SK-N-SH treated with all-trans-retinoic acid at 6 μM for 48 hours (cell line): Measurements from ENCODE around the gene ESPL1.

Experiments
- ATAC-seq: fragments of 200-7000 bp; cut with Tn5 transposase; 3 replicates; pipeline ENCODE4 v1.9.1; 2020; ENCODE audit warnings: mild to moderate bottlenecking, moderate library complexity
- ARNTL ChIP-seq: fragments of 450-650 bp; formaldehyde crosslinking; IDR thresholded peaks from 2 replicates; pipeline ENCODE4 v1.5.0; 2020; ENCODE audit warnings: low read depth, mild to moderate bottlenecking, moderate library complexity, borderline replicate concordance
- BACH2 ChIP-seq: fragments of 250-450 bp; sonication (Bioruptor Pico); IDR thresholded peaks from 2 replicates; pipeline ENCODE4 v1.9.0; 2021; ENCODE audit warnings: mild to moderate bottlenecking, borderline replicate concordance
- CSDC2 ChIP-seq: fragments of 250-450 bp; sonication (Bioruptor Pico); IDR thresholded peaks from 2 replicates; pipeline ENCODE4 v1.5.0; 2020; ENCODE audit warnings: mild to moderate bottlenecking, moderate library complexity
- CSRNP3 ChIP-seq: fragments of 250-450 bp; sonication (Bioruptor Pico); IDR thresholded peaks from 2 replicates; pipeline ENCODE4 v1.5.1; 2021; ENCODE audit warnings: mild to moderate bottlenecking, moderate library complexity
- ESRRG ChIP-seq: fragments of 250-450 bp; sonication (Bioruptor Pico); IDR thresholded peaks from 2 replicates; pipeline ENCODE4 v1.6.1; 2021; ENCODE audit warnings: mild to moderate bottlenecking
- OSR1 ChIP-seq: fragments of 250-450 bp; sonication (Bioruptor Pico); IDR thresholded peaks from 2 replicates; pipeline ENCODE4 v1.8.0; 2022; ENCODE audit warnings: moderate library complexity, mild to moderate bottlenecking, inconsistent platforms
- POU6F1 ChIP-seq: fragments of 250-450 bp; sonication (Bioruptor Pico); IDR thresholded peaks from 2 replicates; pipeline ENCODE4 v1.8.0; 2021; ENCODE audit warnings: low read depth, mild to moderate bottlenecking, moderate library complexity, borderline replicate concordance
- RARB ChIP-seq: fragments of 250-450 bp; sonication (Bioruptor Pico); IDR thresholded peaks from 2 replicates; pipeline ENCODE4 v1.8.0; 2021; ENCODE audit warnings: mild to moderate bottlenecking, moderate library complexity
- SNAI2 ChIP-seq: fragments of 250-450 bp; sonication (Bioruptor Pico); IDR thresholded peaks from 2 replicates; pipeline ENCODE4 v1.5.0; 2020; ENCODE audit warnings: mild to moderate bottlenecking, moderate library complexity
- TOX ChIP-seq: fragments of 250-450 bp; sonication (Bioruptor Pico); IDR thresholded peaks from 2 replicates; pipeline ENCODE4 v1.8.0; 2021; ENCODE audit warnings: mild to moderate bottlenecking, moderate library complexity, borderline replicate concordance
- ZC3H10 ChIP-seq: fragments of 250-450 bp; sonication (Bioruptor Pico); IDR thresholded peaks from 2 replicates; pipeline ENCODE4 v1.5.1; 2021; ENCODE audit warnings: mild to moderate bottlenecking, moderate library complexity
- ZFP3 ChIP-seq: fragments of 250-450 bp; sonication (Bioruptor Pico); IDR thresholded peaks from 2 replicates; pipeline ENCODE4 v1.5.0; 2020; ENCODE audit warnings: mild to moderate bottlenecking, moderate library complexity
- ZFP30 ChIP-seq: fragments of 450-650 bp; formaldehyde crosslinking; IDR thresholded peaks from 2 replicates; pipeline ENCODE4 v1.5.0; 2022; ENCODE audit warnings: mild to moderate bottlenecking, moderate library complexity
- ZNF565 ChIP-seq: fragments of 450-650 bp; formaldehyde crosslinking; conservative IDR thresholded peaks from 2 replicates; pipeline ENCODE4 v1.5.0; 2020; ENCODE audit warnings: low read depth, mild to moderate bottlenecking, moderate library complexity
- ZNF70 ChIP-seq: fragments of 450-650 bp; formaldehyde crosslinking; IDR thresholded peaks from 2 replicates; pipeline ENCODE4 v1.5.0; 2020; ENCODE audit warnings: mild to moderate bottlenecking, moderate library complexity
- ZNF8 ChIP-seq: fragments of 450-650 bp; formaldehyde crosslinking; IDR thresholded peaks from 2 replicates; pipeline ENCODE4 v1.5.0; 2020; ENCODE audit warnings: mild to moderate bottlenecking, moderate library complexity
- TF ChIP-seq, protein P1 (sequence below): fragments of 250-450 bp; sonication (Bioruptor Pico); IDR thresholded peaks from 2 replicates; pipeline ENCODE4 v1.5.1; 2020; ENCODE audit warnings: low read depth, mild to moderate bottlenecking, moderate library complexity
- TF ChIP-seq, protein P2 (sequence below): fragments of 250-450 bp; sonication (Bioruptor Pico); IDR thresholded peaks from 2 replicates; pipeline ENCODE4 v1.5.0; 2020; ENCODE audit warnings: mild to moderate bottlenecking, moderate library complexity

Gene ESPL1

GRCh38 chr12:53219292-53219955 is 48.7 kb upstream of the ESPL1 start:
- ATAC-seq = no peak
- TF ChIP-seq ZNF8 (CRISPR knock-in tag) (no peak), CSRNP3 (CRISPR knock-in tag) (no peak), RARB (CRISPR knock-in tag) (no peak), ZNF70 (no peak), OSR1 (no peak), ESRRG (CRISPR knock-in tag) (no peak), ARNTL (no peak), SNAI2 (CRISPR knock-in tag) (no peak), ZNF565 (CRISPR knock-in tag) (no peak), ZFP3 (CRISPR knock-in tag) (no peak)
- TF ChIP-seq, protein P1, sequence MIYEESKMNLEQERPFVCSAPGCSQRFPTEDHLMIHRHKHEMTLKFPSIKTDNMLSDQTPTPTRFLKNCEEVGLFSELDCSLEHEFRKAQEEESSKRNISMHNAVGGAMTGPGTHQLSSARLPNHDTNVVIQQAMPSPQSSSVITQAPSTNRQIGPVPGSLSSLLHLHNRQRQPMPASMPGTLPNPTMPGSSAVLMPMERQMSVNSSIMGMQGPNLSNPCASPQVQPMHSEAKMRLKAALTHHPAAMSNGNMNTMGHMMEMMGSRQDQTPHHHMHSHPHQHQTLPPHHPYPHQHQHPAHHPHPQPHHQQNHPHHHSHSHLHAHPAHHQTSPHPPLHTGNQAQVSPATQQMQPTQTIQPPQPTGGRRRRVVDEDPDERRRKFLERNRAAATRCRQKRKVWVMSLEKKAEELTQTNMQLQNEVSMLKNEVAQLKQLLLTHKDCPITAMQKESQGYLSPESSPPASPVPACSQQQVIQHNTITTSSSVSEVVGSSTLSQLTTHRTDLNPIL (CRISPR knock-in tag) = no peak
- TF ChIP-seq, protein P2, sequence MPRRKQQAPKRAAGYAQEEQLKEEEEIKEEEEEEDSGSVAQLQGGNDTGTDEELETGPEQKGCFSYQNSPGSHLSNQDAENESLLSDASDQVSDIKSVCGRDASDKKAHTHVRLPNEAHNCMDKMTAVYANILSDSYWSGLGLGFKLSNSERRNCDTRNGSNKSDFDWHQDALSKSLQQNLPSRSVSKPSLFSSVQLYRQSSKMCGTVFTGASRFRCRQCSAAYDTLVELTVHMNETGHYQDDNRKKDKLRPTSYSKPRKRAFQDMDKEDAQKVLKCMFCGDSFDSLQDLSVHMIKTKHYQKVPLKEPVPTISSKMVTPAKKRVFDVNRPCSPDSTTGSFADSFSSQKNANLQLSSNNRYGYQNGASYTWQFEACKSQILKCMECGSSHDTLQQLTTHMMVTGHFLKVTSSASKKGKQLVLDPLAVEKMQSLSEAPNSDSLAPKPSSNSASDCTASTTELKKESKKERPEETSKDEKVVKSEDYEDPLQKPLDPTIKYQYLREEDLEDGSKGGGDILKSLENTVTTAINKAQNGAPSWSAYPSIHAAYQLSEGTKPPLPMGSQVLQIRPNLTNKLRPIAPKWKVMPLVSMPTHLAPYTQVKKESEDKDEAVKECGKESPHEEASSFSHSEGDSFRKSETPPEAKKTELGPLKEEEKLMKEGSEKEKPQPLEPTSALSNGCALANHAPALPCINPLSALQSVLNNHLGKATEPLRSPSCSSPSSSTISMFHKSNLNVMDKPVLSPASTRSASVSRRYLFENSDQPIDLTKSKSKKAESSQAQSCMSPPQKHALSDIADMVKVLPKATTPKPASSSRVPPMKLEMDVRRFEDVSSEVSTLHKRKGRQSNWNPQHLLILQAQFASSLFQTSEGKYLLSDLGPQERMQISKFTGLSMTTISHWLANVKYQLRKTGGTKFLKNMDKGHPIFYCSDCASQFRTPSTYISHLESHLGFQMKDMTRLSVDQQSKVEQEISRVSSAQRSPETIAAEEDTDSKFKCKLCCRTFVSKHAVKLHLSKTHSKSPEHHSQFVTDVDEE (CRISPR knock-in tag) = no peak

- peak; percentile 42 for ATAC-seq
- no peak for TF ChIP-seq OSR1
- no peak for TF ChIP-seq ZFP30 (CRISPR knock-in tag)
- TF ChIP-seq CSRNP3 (CRISPR knock-in tag) = no peak
- TF ChIP-seq ZNF70 = no peak
- TF ChIP-seq BACH2 = no peak
- TF ChIP-seq ZC3H10 = no peak
- TF ChIP-seq POU6F1 (CRISPR knock-in tag) = no peak
- no peak for TF ChIP-seq CSDC2 (CRISPR knock-in tag)
- TF ChIP-seq, protein P2 (CRISPR knock-in tag) = no peak
- TF ChIP-seq ZNF8 (CRISPR knock-in tag) = no peak
- TF ChIP-seq TOX (CRISPR knock-in tag) = no peak
Observed at GRCh38 chr12:53219956-53220693, 48.0 kb upstream of the ESPL1 start.
